Stimulated activated CD8-positive, alpha-beta memory T cell treated with anti-CD3 and anti-CD28 coated beads, Interleukin-15, amount 100 ng/mL, for 48 hours (primary cell): Measurements from ENCODE around the gene KCNG2.

Experiments
- DNase-seq, 2 donors: peaks; one replicate each; pipeline ENCODE4 v3.0.0-alpha.2; 2020; ENCODE audit warnings: low read depth in 2 of 2

KCNG2 gene

GRCh38 chr18:79940814-79941472 is 143.2 kb downstream of the KCNG2 start:
- DNase-seq: no peak

GRCh38 chr18:79941473-79942119 is 143.9 kb downstream of the KCNG2 start:
- no peak for DNase-seq

GRCh38 chr18:79942211-79942610 is 144.5 kb downstream of the KCNG2 start:
- DNase-seq: no peak

GRCh38 chr18:79942786-79943607 is 145.3 kb downstream of the KCNG2 start:
- DNase-seq: no peak

GRCh38 chr18:79943608-79944125 is 145.9 kb downstream of the KCNG2 start:
- no peak for DNase-seq

GRCh38 chr18:79944126-79944731 is 146.5 kb downstream of the KCNG2 start:
- no peak for DNase-seq

GRCh38 chr18:79944746-79945117 is 147.0 kb downstream of the KCNG2 start:
- DNase-seq: no peak

- no peak for DNase-seq
Observed at GRCh38 chr18:79945118-79946042, 147.6 kb downstream of the KCNG2 start.

- DNase-seq: no peak
Observed at GRCh38 chr18:79947054-79947755, 149.5 kb downstream of the KCNG2 start.

GRCh38 chr18:79947881-79948610 is 150.3 kb downstream of the KCNG2 start:
- DNase-seq: no peak

GRCh38 chr18:79948719-79949411 is 151.1 kb downstream of the KCNG2 start:
- DNase-seq: no peak
